Activated CD4-positive, alpha-beta T cell treated with anti-CD3 and anti-CD28 coated beads for 24 hours (primary cell): ENCODE measurements around the gene HEPN1.
"Not testable (repeated sequence)": the region's sequence is repeated elsewhere in the genome, so short reads cannot be mapped to it uniquely, and the experiment has no call there.

ENCODE experiments used
- DNase-seq, 2 donors: peaks; one replicate each; pipeline ENCODE4 v3.0.0-alpha.2; 2020; ENCODE audit warnings: low read depth in 2 of 2

Gene HEPN1

GRCh38 chr11:124942466-124943253, 23.6 kb downstream of the HEPN1 start:
- no peak for DNase-seq

- no peak for DNase-seq
These were observed 24.2 kb downstream of the HEPN1 start for GRCh38 chr11:124943254-124943616.

- DNase-seq, result no peak
These were observed 24.7 kb downstream of the HEPN1 start for GRCh38 chr11:124943741-124944140.

- no peak for DNase-seq
These were observed 25.5 kb downstream of the HEPN1 start for GRCh38 chr11:124944565-124944964.

GRCh38 chr11:124945826-124946225, 26.8 kb downstream of the HEPN1 start:
- DNase-seq, result no peak

GRCh38 chr11:124946735-124947141, 27.7 kb downstream of the HEPN1 start:
- DNase-seq, result no peak

GRCh38 chr11:124950601-124951330, 31.7 kb downstream of the HEPN1 start:
- DNase-seq, result no peak

- DNase-seq, result no peak
These were observed 32.3 kb downstream of the HEPN1 start for GRCh38 chr11:124951341-124951740.

- peak; percentile 93 to 94 for DNase-seq
These were observed 34.9 kb downstream of the HEPN1 start, which contains the start of gene CCDC15 for GRCh38 chr11:124953753-124954589. Gene CCDC15, plus strand, starts transcription at chr11:124954202. Its CDS starts 531 bp downstream, at chr11:124954733.

GRCh38 chr11:124954590-124954955, 35.5 kb downstream of the HEPN1 start:
- DNase-seq, result no peak

- DNase-seq, result no peak
These were observed 36.0 kb downstream of the HEPN1 start for GRCh38 chr11:124955035-124955434.

- no peak for DNase-seq
These were observed 43.0 kb downstream of the HEPN1 start for GRCh38 chr11:124961972-124962609.

GRCh38 chr11:124968197-124968596, 49.1 kb downstream of the HEPN1 start:
- DNase-seq, result not testable (repeated sequence)
